Osteocyte (in vitro differentiated cells): Measurements from ENCODE around the gene HRC. TPM values are rescaled to one million over a fixed set of nuclear protein-coding genes. Genes with fewer than 3 reads are reported as not detected.
A peak's percentile ranks its signal among the peaks of the same experiment; 100 is the strongest.

Experiments used
- DNase-seq: peaks from one replicate; pipeline ENCODE4 v3.0.0; 2021; ENCODE audit warnings: mixed read lengths; ENCODE audit not compliant: unreplicated experiment; ENCODE audit errors: extremely low spot score
- H3K27ac Mint-ChIP-seq: one replicate; pipeline ENCODE4 v1.8.0; 2021; ENCODE audit warnings: mild to moderate bottlenecking, mixed read lengths; ENCODE audit not compliant: unreplicated experiment
- H3K27me3 Mint-ChIP-seq: one replicate; pipeline ENCODE4 v1.8.0; 2021; ENCODE audit warnings: mixed read lengths; ENCODE audit not compliant: unreplicated experiment
- H3K36me3 Mint-ChIP-seq: one replicate; pipeline ENCODE4 v1.8.0; 2021; ENCODE audit warnings: mixed read lengths; ENCODE audit not compliant: unreplicated experiment
- H3K4me1 Mint-ChIP-seq: one replicate; pipeline ENCODE4 v1.8.0; 2021; ENCODE audit warnings: mixed read lengths; ENCODE audit not compliant: unreplicated experiment
- H3K4me3 Mint-ChIP-seq: one replicate; pipeline ENCODE4 v1.8.0; 2021; ENCODE audit warnings: mild to moderate bottlenecking, moderate library complexity, mixed read lengths; ENCODE audit not compliant: unreplicated experiment
- H3K9me3 Mint-ChIP-seq: one replicate; pipeline ENCODE4 v1.8.0; 2021; ENCODE audit warnings: mixed read lengths; ENCODE audit not compliant: unreplicated experiment
- total RNA-seq: library from RNA; stranded (reverse); gene quantifications from 2 replicates; pipeline ENCODE4 v1.2.1, GENCODE V29; 2021
- TF ChIP-seq, protein P1 (sequence below): fragments of 200-600 bp; sonication (generic); IDR thresholded peaks from 2 replicates; pipeline ENCODE4 v1.5.0; 2021; ENCODE audit warnings: antibody characterized with exemption, mild to moderate bottlenecking, moderate library complexity

Gene HRC
- total RNA-seq, 1 donor from 2014 or later = not detected

DNA sequence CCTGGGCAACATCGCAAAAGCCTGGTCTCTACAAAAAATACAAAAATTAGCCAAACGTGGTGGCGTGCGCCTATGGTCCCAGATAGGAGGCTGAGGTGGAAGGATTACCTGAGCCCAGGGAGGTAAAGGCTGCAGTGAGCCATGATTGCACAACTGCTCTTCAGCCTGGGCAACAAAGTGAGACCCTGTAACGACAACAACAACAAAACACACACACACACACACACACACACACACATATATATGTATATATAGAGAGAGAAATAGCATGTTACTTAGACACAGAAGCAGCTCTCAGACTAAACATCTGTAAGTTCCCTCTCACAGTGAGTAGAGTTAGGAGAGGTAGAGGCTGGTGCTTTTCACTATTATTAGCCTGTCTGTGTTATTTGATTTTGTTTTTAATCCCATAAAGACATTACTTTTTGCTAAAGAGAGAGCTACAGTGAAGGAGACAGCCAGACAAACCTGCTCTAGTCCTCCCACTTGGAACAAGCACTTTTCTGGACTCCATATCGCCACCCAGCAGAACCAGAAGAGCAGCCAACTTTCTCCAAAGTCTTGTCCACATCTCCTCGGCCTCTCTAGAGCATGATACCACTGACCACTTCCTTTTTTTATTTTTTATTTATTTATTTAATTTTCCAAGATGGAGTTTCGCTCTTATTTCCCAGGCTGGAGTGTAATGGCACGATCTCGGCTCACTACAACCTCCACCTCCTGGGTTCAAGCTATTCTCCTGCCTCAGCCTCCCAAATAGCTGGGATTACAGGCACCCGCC lies 43.8 kb downstream of the HRC start:
- Mint-ChIP-seq H3K27me3 (no peaks in the 10 kb centered on the region), H3K4me1 (peaks cover 14% of the 10 kb centered on the region), H3K27ac (no peak overlapping the region), H3K36me3 (peaks cover 20% of the 10 kb centered on the region), H3K4me3 (no peak overlapping the region), H3K9me3 (no peaks in the 10 kb centered on the region)
- DNase-seq = no peak
- TF ChIP-seq, protein P1, sequence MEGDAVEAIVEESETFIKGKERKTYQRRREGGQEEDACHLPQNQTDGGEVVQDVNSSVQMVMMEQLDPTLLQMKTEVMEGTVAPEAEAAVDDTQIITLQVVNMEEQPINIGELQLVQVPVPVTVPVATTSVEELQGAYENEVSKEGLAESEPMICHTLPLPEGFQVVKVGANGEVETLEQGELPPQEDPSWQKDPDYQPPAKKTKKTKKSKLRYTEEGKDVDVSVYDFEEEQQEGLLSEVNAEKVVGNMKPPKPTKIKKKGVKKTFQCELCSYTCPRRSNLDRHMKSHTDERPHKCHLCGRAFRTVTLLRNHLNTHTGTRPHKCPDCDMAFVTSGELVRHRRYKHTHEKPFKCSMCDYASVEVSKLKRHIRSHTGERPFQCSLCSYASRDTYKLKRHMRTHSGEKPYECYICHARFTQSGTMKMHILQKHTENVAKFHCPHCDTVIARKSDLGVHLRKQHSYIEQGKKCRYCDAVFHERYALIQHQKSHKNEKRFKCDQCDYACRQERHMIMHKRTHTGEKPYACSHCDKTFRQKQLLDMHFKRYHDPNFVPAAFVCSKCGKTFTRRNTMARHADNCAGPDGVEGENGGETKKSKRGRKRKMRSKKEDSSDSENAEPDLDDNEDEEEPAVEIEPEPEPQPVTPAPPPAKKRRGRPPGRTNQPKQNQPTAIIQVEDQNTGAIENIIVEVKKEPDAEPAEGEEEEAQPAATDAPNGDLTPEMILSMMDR = no peak

DNA sequence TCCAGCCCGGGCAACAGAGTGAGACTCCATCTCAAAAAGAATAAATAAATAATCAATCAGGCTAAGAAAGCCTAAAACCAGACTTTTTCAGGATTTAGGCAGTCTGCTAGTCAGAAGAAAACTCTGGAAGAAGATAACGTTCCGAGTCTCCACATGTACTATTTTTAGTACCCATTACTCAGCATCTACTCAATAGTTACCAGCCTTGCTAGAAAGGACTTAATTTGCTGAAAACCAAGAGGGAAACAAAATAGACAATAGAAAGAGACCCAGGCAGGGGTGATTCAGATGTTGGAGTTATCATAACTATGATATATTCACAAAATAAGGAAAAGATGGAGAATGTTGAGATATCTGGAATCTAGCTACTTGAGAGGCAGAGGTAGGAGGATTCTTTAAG lies 44.6 kb downstream of the HRC start:
- peaks cover 10% of the 10 kb centered on the region for H3K4me1 Mint-ChIP-seq
- no peaks in the 10 kb centered on the region for H3K27me3 Mint-ChIP-seq
- peak overlapping the region; percentile 27 for H3K27ac Mint-ChIP-seq
- TF ChIP-seq, protein P1 = no peak
- no peak overlapping the region for H3K4me3 Mint-ChIP-seq
- no peaks in the 10 kb centered on the region for H3K9me3 Mint-ChIP-seq
- peaks cover 23% of the 10 kb centered on the region for H3K36me3 Mint-ChIP-seq
- DNase-seq = no peak

DNA sequence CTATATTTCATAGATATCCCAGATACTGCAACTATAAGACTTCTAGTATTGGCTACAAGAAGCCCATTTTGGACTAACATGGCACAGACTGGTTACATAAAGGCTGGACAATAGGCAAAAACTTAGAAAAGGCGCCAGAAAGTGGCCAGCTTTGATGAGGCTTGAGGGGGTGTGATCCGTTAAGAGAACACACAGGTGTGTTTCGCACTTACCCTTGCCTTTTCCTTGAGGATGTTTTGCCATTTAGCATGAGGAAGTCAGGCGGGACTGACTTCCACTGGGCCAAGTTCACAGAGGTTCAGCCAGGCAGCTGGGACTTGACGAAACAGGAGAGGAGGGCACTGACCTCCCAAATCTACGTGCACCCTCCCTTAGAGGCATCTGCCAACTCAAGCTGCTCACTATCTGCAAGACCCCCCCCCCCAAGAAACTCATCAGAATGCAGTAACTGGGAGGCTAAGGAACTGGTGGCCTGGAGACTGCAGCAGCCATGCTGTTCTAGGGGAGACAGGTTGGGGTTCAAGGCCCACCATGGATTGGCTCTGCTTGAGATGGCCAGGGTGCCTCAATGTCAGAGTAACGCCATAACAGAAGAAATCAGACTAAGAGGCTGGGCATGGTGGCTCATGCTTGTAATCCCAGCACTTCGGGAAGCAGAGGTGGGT lies 45.5 kb downstream of the HRC start:
- TF ChIP-seq, protein P1 = no peak
- Mint-ChIP-seq H3K27me3 (no peaks in the 10 kb centered on the region), H3K36me3 (peaks cover 31% of the 10 kb centered on the region), H3K9me3 (no peaks in the 10 kb centered on the region), H3K4me1 (peaks cover 10% of the 10 kb centered on the region), H3K27ac (no peak overlapping the region), H3K4me3 (no peak overlapping the region)
- no peak for DNase-seq

DNA sequence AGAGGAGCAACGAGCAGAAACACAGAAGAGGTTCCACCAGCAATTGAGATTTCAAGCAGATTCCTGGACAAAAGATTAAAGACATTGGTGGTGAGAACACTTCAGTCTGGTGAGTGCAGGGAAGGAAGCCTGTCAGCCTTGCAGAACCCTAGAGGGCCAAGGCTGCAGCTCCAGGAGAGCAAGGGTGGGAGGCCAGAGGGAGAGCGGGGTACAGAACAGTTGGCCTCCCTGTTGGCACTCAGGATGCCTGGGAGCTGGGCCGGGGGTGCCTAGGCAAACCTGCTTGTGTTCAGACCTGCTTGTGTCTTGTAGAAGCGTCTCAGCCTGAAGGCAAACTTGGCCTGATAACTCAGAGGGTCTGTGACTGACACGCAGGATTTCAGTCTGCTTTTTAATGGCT lies 46.1 kb downstream of the HRC start:
- TF ChIP-seq, protein P1 = no peak
- Mint-ChIP-seq H3K27me3 (no peaks in the 10 kb centered on the region), H3K4me1 (peaks cover 10% of the 10 kb centered on the region), H3K27ac (peak overlapping the region; percentile 67), H3K9me3 (no peaks in the 10 kb centered on the region), H3K36me3 (peaks cover 32% of the 10 kb centered on the region), H3K4me3 (no peak overlapping the region)
- no peak for DNase-seq
